Activated B cell treated with CpG ODN at 0.5 μM for 24 hours (primary cell): ENCODE measurements around the gene LMX1B. TPM values are rescaled to one million over a fixed set of nuclear protein-coding genes. Genes with fewer than 3 reads are reported as not detected.
A peak's percentile ranks its signal among the peaks of the same experiment; 100 is the strongest.
"Not testable (repeated sequence)": the region's sequence is repeated elsewhere in the genome, so short reads cannot be mapped to it uniquely, and the experiment has no call there.

Experiments used
- ATAC-seq: fragments of 200-7000 bp; cut with Tn5 transposase; one replicate; pipeline ENCODE4 v1.10.0; 2021; ENCODE audit warnings: low read depth, mild to moderate bottlenecking, moderate library complexity
- CTCF ChIA-PET: fragments of 350-600 bp; sonication (Branson Sonifier 250); formaldehyde crosslinking; loops from one replicate; lab custom pipeline; 2021; ENCODE audit warnings: antibody characterized with exemption; lab: Charles Lee
- POLR2A ChIA-PET: fragments of 350-600 bp; sonication (Branson Sonifier 250); formaldehyde crosslinking; loops from one replicate; lab custom pipeline; 2021; ENCODE audit warnings: antibody characterized with exemption; lab: Charles Lee
- DNase-seq: peaks from one replicate; pipeline ENCODE4 v3.0.0; 2022
- H3K27ac Mint-ChIP-seq: one replicate; pipeline ENCODE4 v1.8.0; 2020; ENCODE audit warnings: mixed read lengths
- H3K27me3 Mint-ChIP-seq: one replicate; pipeline ENCODE4 v1.8.0; 2021; ENCODE audit warnings: mixed read lengths
- H3K36me3 Mint-ChIP-seq: one replicate; pipeline ENCODE4 v1.8.0; 2021; ENCODE audit warnings: low read depth, mixed read lengths
- H3K4me1 Mint-ChIP-seq: one replicate; pipeline ENCODE4 v1.8.0; 2021; ENCODE audit warnings: mixed read lengths
- H3K4me3 Mint-ChIP-seq: one replicate; pipeline ENCODE4 v1.8.0; 2020; ENCODE audit warnings: mild to moderate bottlenecking, mixed read lengths
- H3K9me3 Mint-ChIP-seq: one replicate; pipeline ENCODE4 v1.8.0; 2020; ENCODE audit warnings: mixed read lengths
- intact Hi-C: fragments of 100-400 bp; cut with micrococcal nuclease; formaldehyde crosslinking; loops from one replicate; pipeline ENCODE4 v1.15.1; 2024
- total RNA-seq: library from RNA; stranded (reverse); gene quantifications from 2 replicates; pipeline ENCODE4 v1.2.3, GENCODE V29; 2022
- TF ChIP-seq, protein P1 (sequence below): fragments of 200-600 bp; IDR thresholded peaks from one replicate; pipeline ENCODE4 v1.8.0; 2022; ENCODE audit warnings: antibody characterized with exemption, mild to moderate bottlenecking

LMX1B gene
- total RNA-seq, 1 donor from 2014 or later = not detected

DNA sequence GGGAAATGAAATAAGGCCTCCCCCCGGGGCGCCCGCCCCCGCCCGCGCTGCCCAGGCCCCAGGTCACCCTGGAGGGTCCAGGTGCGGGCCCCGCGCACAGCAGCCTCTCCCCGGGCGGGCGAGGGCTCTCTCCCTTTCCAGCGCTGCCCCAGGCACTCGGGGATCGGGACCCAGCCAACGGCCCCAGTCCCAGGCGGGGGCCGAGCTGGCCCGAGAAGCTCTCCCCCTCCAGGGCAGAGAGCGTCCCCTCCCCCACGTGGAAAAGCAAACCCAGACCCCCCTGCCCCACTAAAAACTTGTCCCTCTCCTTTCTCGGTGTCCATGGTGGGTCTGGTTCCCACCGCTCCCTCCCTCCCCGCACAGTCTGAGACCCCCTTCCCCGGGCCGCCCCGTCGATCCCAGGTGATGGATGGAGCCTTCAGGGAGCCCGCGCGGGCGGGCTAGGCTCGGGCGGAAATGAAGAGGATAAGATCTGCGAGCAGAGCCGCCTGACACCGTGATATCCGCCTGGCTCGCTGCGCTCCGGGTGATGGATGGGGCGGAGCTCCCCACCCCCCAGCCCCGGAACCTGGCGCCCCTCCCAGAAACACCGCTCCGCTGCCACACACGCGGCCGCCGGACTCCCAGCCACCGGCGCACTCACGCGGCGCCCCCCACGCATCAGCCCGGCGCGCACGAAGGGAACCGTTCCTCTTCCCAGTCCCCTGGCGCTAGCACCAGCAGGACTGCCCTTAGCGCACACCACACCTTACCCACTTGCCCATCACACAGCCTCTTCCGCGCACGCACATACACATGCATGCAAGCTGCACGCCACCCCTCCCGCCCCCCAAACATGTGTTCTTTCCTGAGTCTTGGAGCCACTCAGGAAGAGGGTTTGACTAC, 109.4 kb downstream of the LMX1B start:
- peaks cover 2% of the 10 kb centered on the region for H3K36me3 Mint-ChIP-seq
- peaks cover 47% of the 10 kb centered on the region for H3K4me1 Mint-ChIP-seq
- ATAC-seq (peak; percentile 53), DNase-seq (peak; percentile 65)
- H3K27ac Mint-ChIP-seq = peak overlapping the region; percentile 96
- H3K9me3 Mint-ChIP-seq = no peaks in the 10 kb centered on the region
- H3K27me3 Mint-ChIP-seq = no peaks in the 10 kb centered on the region
- CTCF ChIA-PET = interaction anchor here (1.0 to 3.0 kb wide), 4 partner anchors 17 to 82 kb away, joined by 4 to 19 read pairs (median 4); partner anchors contain the start of gene ZBTB43
- TF ChIP-seq, protein P1, sequence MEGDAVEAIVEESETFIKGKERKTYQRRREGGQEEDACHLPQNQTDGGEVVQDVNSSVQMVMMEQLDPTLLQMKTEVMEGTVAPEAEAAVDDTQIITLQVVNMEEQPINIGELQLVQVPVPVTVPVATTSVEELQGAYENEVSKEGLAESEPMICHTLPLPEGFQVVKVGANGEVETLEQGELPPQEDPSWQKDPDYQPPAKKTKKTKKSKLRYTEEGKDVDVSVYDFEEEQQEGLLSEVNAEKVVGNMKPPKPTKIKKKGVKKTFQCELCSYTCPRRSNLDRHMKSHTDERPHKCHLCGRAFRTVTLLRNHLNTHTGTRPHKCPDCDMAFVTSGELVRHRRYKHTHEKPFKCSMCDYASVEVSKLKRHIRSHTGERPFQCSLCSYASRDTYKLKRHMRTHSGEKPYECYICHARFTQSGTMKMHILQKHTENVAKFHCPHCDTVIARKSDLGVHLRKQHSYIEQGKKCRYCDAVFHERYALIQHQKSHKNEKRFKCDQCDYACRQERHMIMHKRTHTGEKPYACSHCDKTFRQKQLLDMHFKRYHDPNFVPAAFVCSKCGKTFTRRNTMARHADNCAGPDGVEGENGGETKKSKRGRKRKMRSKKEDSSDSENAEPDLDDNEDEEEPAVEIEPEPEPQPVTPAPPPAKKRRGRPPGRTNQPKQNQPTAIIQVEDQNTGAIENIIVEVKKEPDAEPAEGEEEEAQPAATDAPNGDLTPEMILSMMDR = no peak
- POLR2A ChIA-PET = interaction anchor here (0.5 to 3.2 kb wide), 13 partner anchors 9 to 1482 kb away, joined by 3 to 37 read pairs (median 5); partner anchors contain the start of genes HSPA5, RALGPS1 and ZBTB43
- intact Hi-C loops = loop anchor here (1.0 to 5.0 kb wide), 4 partner anchors 17 to 444 kb away; partner anchors contain the start of genes ZBTB34 and ZBTB43
- peak overlapping the region; percentile 90 for H3K4me3 Mint-ChIP-seq

DNA sequence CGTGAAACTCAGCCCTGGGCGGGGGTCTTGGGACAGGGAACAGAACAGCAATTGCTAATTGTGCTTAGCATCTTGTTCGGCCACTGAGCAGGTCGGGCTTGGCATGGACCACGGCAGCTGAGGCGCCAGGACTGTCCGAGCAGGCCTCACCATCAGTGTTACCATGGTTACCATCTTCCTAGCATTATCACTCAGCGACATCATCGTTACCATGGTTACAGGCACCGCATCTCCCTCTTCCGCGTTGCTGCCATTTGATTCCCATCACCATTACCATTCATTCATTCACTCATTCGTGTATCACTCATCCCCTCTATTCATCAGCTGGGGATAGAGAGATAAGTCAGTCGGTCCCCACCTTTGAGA, 110.1 kb downstream of the LMX1B start:
- H3K27ac Mint-ChIP-seq = peak overlapping the region; percentile 96
- POLR2A ChIA-PET = interaction anchor here (0.6 to 3.2 kb wide), 12 partner anchors 8 to 1482 kb away, joined by 3 to 37 read pairs (median 5); partner anchors contain the start of genes HSPA5, RALGPS1 and ZBTB43

DNA sequence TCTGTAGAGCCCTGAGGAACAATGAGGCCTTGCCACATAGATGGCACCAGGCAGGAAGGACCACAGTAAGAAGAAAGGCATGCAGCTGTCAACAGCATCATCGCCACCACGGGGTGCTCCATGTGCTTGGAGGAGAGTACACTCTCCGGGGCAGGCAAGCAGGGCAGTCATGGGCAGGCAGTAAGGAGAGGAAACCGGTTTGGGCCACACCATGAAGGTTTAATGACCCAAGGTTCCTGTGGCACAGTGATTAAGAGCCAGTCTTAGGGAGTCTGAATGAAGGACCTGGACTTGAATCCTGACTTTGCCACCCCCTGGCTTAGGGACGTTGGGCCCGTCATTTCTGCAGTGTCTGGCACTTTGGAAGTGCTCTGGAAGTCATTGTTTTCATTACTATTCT, 110.5 kb downstream of the LMX1B start:
- Mint-ChIP-seq H3K27ac (peak overlapping the region; percentile 96), H3K27me3 (no peaks in the 10 kb centered on the region), H3K36me3 (peaks cover 2% of the 10 kb centered on the region), H3K9me3 (no peaks in the 10 kb centered on the region), H3K4me3 (peak overlapping the region; percentile 90), H3K4me1 (peaks cover 39% of the 10 kb centered on the region)
- ChIA-PET POLR2A (interaction anchor here (2.2 to 3.2 kb wide), 3 partner anchors 18 to 81 kb away, joined by 17 to 37 read pairs (median 25); partner anchors contain the start of gene ZBTB43), CTCF (interaction anchor here (1.6 to 3.0 kb wide), 2 partner anchors 18 to 58 kb away, joined by 4 to 19 read pairs; no protein-coding TSS in a partner anchor)
- TF ChIP-seq, protein P1 = no peak
- no peak for ATAC-seq
- intact Hi-C loops = loop anchor here (5.0 kb wide), 2 partner anchors 138 to 443 kb away; partner anchors contain the start of gene ZBTB34
- no peak for DNase-seq

More for the DNA sequence above, 110.1 kb downstream of the LMX1B start:
- H3K4me1 Mint-ChIP-seq = peaks cover 44% of the 10 kb centered on the region
- peak overlapping the region; percentile 90 for H3K4me3 Mint-ChIP-seq
- no peaks in the 10 kb centered on the region for H3K9me3 Mint-ChIP-seq
- H3K36me3 Mint-ChIP-seq = peaks cover 2% of the 10 kb centered on the region
- intact Hi-C loops = loop anchor here (5.0 kb wide), 2 partner anchors 139 to 444 kb away; partner anchors contain the start of gene ZBTB34
- DNase-seq (no peak), ATAC-seq (no peak)
- TF ChIP-seq, protein P1 = no peak
- no peaks in the 10 kb centered on the region for H3K27me3 Mint-ChIP-seq
- CTCF ChIA-PET = interaction anchor here (1.0 to 3.0 kb wide), 3 partner anchors 18 to 81 kb away, joined by 4 to 19 read pairs (median 4); partner anchors contain the start of gene ZBTB43

DNA sequence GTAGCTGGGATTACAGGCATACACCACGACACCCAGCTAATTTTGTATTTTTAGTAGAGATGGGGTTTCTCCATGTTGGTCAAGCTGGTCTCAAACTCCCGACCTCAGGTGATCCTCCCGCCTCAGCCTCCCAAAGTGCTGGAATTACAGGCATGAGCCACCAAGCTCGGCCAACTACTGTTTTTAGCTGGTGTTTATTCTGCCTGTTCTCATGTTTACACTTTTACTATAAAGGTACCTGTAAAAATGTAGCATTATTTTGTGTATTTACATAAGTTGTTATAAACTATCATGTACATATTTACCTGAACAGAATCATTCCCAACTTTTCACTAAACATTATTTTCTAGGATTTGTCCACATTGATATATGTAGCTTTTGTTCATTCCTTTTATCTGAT, 111.8 kb downstream of the LMX1B start:
- H3K4me1 Mint-ChIP-seq = peaks cover 27% of the 10 kb centered on the region
- ATAC-seq, H3K27me3 Mint-ChIP-seq, H3K4me3 Mint-ChIP-seq, H3K36me3 Mint-ChIP-seq, DNase-seq, intact Hi-C loops, H3K9me3 Mint-ChIP-seq: not testable (repeated sequence)
- peak overlapping the region; percentile 30 for H3K27ac Mint-ChIP-seq
- ChIA-PET CTCF (interaction anchor here (3.0 kb wide), 1 partner anchor 19 kb away, joined by 19 read pairs; no protein-coding TSS in a partner anchor), POLR2A (interaction anchor here (3.2 kb wide), 1 partner anchor 20 kb away, joined by 37 read pairs; no protein-coding TSS in a partner anchor)

DNA sequence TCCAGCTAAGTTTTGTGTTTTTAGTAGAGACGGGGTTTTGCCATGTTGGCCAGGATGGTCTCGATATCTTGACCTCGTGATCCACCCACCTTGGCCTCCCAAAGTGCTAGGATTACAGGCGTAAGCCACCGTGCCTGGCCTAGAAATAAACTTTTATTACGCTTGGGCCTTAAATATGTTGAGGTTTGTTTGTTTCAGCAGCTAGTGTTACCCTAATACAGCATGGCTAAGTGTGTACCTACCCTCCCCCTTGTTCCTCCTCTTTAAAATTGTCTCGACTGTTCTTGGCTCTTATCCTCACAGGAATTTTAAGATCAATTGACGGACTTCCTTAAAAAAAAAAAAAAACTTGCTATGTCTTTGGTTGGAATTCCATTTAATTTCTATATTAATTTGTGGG, 114.5 kb downstream of the LMX1B start:
- POLR2A ChIA-PET, H3K27me3 Mint-ChIP-seq, intact Hi-C loops, DNase-seq, H3K27ac Mint-ChIP-seq, H3K4me1 Mint-ChIP-seq, H3K4me3 Mint-ChIP-seq, ATAC-seq, H3K36me3 Mint-ChIP-seq, H3K9me3 Mint-ChIP-seq: not testable (repeated sequence)
- CTCF ChIA-PET = interaction anchor here (1.4 kb wide), 1 partner anchor 21 kb away, joined by 6 read pairs; no protein-coding TSS in a partner anchor

DNA sequence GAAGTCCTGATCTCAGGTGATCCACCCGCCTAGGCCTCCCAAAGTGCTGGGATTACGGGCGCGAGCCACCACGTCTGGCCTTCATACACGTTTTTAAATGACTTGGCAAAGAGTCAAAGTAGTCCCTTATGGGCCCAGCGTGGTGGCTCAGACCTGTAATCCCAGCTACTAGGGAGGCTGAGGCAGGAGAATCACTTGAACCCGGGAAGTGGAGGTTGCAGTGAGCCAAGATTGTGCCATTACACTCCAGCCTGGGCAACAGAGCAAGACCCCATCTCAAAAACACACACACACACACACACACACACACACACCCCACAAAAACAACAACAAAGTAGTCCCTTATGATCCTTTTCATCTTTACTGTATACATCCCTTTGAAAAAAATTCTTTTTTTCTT, 116.9 kb downstream of the LMX1B start:
- H3K27ac Mint-ChIP-seq, H3K9me3 Mint-ChIP-seq, H3K4me3 Mint-ChIP-seq, H3K4me1 Mint-ChIP-seq, ATAC-seq, DNase-seq, H3K36me3 Mint-ChIP-seq, H3K27me3 Mint-ChIP-seq, intact Hi-C loops: not testable (repeated sequence)
- POLR2A ChIA-PET = interaction anchor here (0.8 kb wide), 1 partner anchor 74 kb away, joined by 4 read pairs; the partner anchor contains the start of gene ZBTB43
- CTCF ChIA-PET = interaction anchor here (1.4 to 1.7 kb wide), 2 partner anchors 24 to 40 kb away, joined by 4 to 5 read pairs; no protein-coding TSS in a partner anchor
